ENCODE measurements around the gene SLC38A2.

Gene SLC38A2

DNA sequence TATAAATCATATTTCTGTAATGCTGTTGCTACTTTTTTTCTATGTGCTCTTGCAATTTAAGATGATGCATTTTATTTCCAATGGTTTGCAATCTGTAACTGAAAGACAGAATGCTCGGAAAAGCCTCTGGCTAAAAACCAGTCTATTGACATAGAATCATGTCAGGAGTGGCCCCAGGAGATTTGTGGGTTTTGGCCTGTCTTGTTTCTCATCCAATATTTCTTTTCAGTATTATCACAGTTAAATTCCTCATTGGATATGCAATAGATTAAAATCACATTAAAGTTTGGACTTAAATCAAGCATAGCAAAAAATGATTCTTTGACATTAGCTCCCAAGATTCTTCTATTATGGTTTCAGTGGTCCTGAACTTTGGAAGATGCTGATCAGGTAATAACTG, 19.1 kb upstream of the SLC38A2 start:
- DNase-seq (ENCODE audit: low read depth), result no peak

DNA sequence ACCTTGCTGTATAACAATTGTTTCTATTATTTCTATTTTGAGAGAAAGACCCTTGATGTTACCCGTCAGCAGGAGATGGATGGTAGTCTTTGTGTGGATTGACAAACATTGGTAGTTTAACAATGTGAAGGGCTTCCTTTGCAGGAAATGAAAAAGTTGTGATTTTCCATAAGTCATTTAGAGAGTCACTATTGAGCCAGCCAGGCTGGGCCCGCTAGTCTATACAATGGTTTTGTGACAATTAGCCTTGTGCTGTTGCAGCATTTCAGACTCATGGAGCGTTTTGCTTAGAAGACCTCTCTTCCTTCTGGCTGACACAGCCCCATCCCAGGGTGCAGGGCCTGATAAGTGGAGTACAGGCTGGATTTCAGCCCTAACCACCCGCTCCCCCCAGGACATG, 18.3 kb upstream of the SLC38A2 start:
- no peak for DNase-seq (ENCODE audit: low read depth)

DNA sequence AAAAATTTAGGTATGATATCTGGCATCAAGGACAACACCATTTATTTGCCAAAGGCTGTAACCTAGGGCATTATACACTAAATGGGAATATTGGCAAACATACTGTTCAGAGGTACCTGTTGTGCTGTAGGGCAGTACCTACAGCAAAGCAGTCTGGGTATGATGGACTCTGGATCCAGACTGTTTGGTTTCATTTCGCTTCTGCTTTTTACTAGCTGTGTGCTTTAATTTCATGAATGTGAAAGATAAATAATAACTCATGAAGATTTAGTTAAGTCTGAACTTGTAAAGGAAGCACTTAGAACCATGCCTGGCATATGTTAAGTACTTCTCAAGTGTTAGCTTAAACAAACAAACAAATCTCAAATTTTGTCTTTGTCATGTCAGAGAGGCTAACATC, 17.7 kb upstream of the SLC38A2 start:
- DNase-seq (ENCODE audit: low read depth), result no peak

- DNase-seq (ENCODE audit: low read depth), result peak; percentile 76
Measured at GRCh38 chr12:46389031-46389616, 16.6 kb upstream of the SLC38A2 start.

- peak; percentile 71 for DNase-seq (ENCODE audit: low read depth)
Measured at GRCh38 chr12:46388427-46389021, 16.0 kb upstream of the SLC38A2 start.

GRCh38 chr12:46387670-46388069, 15.1 kb upstream of the SLC38A2 start:
- no peak for DNase-seq (ENCODE audit: low read depth)

- DNase-seq (ENCODE audit: low read depth), result peak; percentile 89
Measured at GRCh38 chr12:46386877-46387629, 14.5 kb upstream of the SLC38A2 start.

- DNase-seq (ENCODE audit: low read depth), result peak; percentile 97
Measured at GRCh38 chr12:46386360-46386867, 13.8 kb upstream of the SLC38A2 start.

GRCh38 chr12:46385438-46385837, 12.9 kb upstream of the SLC38A2 start:
- no peak for DNase-seq (ENCODE audit: low read depth)

GRCh38 chr12:46384451-46385309, 12.1 kb upstream of the SLC38A2 start:
- peak; percentile 70 for DNase-seq (ENCODE audit: low read depth)

GRCh38 chr12:46383654-46384450, 11.3 kb upstream of the SLC38A2 start:
- peak; percentile 98 for DNase-seq (ENCODE audit: low read depth)

DNA sequence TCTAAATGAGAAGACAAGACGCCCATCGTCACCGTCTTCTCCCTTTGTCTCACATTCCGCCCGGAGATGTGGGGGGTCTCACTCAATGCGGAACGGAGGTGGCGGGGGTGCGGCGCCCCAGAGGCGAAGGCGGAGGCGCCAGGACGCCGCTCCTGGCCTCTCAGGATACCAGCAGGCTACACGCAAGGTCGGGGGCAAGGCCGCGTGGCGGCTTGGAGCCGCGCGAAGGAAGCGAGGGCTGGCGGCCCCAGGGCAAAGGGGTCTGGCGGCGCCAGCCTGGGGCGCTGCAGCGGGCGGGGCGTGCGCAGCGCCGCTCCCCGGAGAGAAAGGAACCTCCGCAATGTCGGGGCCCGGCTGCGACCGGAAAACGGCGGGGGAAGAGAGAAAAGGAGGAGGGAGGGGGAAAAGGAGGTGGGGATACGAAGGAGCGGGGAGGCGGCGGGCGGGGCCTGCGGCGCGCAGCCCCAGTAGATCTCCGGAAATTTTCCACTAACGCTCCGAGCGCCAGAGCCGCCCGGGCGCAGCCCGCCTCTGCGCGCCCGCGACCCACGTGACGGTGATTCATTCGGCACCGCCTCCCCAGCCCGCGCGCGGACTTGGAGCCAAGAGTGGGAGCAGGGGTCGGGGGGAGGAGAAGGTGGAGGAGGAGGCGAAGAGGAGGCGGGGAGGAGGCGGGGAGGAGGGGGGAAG, 10.5 kb upstream of the SLC38A2 start:
- DNase-seq (ENCODE audit: low read depth), result peak; percentile 98

GRCh38 chr12:46382408-46382963, 9.9 kb upstream of the SLC38A2 start:
- no peak for DNase-seq (ENCODE audit: low read depth)

DNA sequence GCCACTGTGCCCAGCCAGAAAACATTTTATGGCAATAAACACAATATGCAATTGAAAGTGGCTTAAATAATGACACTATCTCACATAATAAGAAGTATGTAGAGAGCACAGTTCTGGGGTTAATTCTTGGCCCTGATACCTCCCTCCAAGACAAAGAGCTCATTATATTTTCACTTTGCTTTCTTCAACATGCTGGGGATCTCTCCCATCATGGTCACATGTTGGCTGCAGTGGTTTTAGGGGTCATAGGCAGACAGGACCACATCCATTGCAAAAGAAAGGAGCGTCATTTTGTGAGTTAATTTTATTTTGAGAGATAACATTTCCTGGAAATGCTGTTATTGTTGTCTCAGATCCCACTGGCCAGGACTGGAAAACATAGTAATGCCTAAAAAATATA, 8.3 kb upstream of the SLC38A2 start:
- no peak for DNase-seq (ENCODE audit: low read depth)

DNA sequence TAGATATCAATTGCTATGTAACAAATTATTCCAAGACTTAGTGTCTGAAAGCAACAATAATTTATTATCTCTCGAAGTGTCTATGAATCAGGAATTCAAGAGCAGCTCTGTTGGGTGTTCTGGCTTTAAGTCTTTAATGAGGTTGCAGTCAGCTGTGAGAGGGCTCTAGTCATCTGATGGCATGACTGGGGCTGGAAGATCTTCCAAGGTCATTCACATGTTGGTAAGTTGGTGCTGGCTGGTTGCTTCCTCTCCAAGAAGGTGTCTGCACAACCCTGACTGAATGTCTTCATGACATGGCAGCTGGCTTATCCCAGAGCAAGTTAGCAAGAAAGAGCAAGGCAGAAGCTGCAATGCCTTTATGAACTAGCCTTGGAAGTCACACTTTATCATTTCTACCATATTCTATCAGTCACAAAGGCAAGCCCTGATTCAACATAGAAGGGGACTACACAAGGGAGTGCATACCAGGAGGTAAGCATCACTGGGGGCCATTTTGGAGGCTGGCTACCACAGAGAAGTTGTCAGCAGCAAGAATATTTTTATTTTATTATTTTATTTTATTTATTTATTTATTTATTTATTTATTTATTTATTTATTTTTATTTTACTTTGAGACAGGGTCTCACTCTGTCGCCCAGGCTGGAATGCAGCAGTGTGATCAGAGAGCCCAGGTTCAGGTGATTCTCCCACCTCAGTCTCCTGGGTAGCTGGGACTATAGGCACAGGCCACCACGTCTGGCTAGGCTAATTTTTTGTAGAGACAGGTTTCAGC, 7.6 kb upstream of the SLC38A2 start:
- no peak for DNase-seq (ENCODE audit: low read depth)

GRCh38 chr12:46379352-46379751, 6.8 kb upstream of the SLC38A2 start:
- peak; percentile 61 for DNase-seq (ENCODE audit: low read depth)

DNA sequence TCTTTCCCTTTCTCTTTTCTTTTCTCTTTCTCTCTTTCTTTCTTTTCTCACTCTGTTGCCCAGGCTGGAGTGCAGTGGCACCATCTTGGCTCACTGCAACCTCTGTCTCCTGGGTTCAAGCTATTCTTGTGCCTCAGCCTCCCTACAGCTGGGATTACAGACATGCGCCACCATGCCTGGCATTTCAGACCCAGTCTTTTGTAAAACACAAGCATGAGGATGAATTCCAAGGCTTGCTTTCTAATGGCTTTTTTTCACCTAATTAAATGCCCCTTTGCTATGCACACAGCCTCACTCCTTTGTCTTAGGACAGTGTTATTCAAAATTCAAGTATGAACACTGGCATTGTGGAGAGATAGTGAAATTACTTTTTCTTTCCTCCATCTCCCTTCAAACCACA, 6.0 kb upstream of the SLC38A2 start:
- no peak for DNase-seq (ENCODE audit: low read depth)

- peak; percentile 62 for DNase-seq (ENCODE audit: low read depth)
Measured at GRCh38 chr12:46377678-46378077, 5.1 kb upstream of the SLC38A2 start.

- no peak for DNase-seq (ENCODE audit: low read depth)
Measured at GRCh38 chr12:46376579-46376978, 4.0 kb upstream of the SLC38A2 start.

- no peak for DNase-seq (ENCODE audit: low read depth)
Measured at GRCh38 chr12:46374711-46375110, 2.1 kb upstream of the SLC38A2 start.

All from iris pigment epithelial cell (primary cell).